AG04449 (cell line): Measurements from ENCODE around the gene NIPAL1.
A peak's percentile ranks its signal among the peaks of the same experiment; 100 is the strongest.
"Not testable (repeated sequence)": the region's sequence is repeated elsewhere in the genome, so short reads cannot be mapped to it uniquely, and the experiment has no call there.

ENCODE experiments used
- CTCF ChIA-PET: fragments of 350-600 bp; formaldehyde crosslinking; extraction: SDS; loops from one replicate; lab custom pipeline; 2021; ENCODE audit warnings: antibody characterized with exemption; lab: Yijun Ruan, JAX
- POLR2A ChIA-PET: fragments of 400-600, 350-600 bp; formaldehyde crosslinking; extraction: SDS; loops from one replicate; lab custom pipeline; 2020; ENCODE audit warnings: antibody characterized with exemption, inconsistent platforms; lab: Yijun Ruan, JAX
- DNase-seq: peaks from one replicate; pipeline ENCODE4 v3.0.0-alpha.2; 2010; ENCODE audit warnings: low read depth, low spot score
- H3K4me3 ChIP-seq: 2 replicates; pipeline ENCODE4 v1.5.1; 2011; ENCODE audit warnings: low read depth, mild to moderate bottlenecking, control low read depth, low read length
- TF ChIP-seq, protein P1 (sequence below): IDR thresholded peaks from one replicate; pipeline ENCODE4 v1.5.1; 2011; ENCODE audit warnings: mild to moderate bottlenecking, moderate library complexity, low read length, control low read depth, inconsistent platforms; ENCODE audit not compliant: insufficient read depth; ENCODE audit errors: missing control alignments

The NIPAL1 gene

DNA sequence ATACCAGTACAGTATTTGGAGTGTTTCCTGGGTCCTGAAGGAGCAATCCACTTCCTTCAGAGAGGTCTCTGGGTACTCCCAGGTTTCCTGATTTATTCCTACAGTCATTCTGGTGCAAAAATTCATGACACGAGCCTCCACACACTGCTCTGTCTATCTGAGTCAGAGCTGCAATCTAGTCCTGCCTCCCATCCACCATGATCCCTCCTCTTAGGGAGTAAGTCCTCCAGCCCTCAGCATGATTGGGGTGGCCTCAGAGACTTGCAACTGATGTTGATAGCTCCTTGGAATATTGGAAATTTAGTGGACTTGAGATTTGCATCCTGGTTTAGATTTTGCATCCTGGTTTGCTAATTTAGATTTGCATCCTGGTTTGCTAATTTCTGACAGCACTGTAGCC is 20.6 kb upstream of the NIPAL1 start:
- POLR2A ChIA-PET, result no interaction called here
- DNase-seq, result no peak
- no peak overlapping the region for H3K4me3 ChIP-seq
- CTCF ChIA-PET, result no interaction called here
- TF ChIP-seq, protein P1, sequence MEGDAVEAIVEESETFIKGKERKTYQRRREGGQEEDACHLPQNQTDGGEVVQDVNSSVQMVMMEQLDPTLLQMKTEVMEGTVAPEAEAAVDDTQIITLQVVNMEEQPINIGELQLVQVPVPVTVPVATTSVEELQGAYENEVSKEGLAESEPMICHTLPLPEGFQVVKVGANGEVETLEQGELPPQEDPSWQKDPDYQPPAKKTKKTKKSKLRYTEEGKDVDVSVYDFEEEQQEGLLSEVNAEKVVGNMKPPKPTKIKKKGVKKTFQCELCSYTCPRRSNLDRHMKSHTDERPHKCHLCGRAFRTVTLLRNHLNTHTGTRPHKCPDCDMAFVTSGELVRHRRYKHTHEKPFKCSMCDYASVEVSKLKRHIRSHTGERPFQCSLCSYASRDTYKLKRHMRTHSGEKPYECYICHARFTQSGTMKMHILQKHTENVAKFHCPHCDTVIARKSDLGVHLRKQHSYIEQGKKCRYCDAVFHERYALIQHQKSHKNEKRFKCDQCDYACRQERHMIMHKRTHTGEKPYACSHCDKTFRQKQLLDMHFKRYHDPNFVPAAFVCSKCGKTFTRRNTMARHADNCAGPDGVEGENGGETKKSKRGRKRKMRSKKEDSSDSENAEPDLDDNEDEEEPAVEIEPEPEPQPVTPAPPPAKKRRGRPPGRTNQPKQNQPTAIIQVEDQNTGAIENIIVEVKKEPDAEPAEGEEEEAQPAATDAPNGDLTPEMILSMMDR, result no peak

DNA sequence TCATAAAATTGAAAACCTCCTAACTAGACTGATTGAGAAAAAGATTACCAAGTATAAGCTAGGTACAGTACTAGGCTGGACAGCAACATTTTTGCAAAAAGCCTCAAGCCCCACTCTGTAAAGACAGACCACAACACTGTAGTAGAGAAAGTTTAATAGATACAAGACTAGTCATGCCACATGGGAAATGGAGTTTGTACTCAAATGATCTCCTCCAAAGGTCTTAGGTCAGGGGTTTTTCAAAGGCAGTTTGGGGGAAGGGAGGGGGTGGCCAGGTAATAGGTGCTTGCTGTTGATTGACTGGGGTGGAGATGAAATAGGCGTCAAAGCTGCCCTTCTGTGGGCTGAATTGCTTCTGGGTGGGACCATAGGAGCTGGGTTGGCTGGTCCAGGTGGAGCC is 14.3 kb upstream of the NIPAL1 start:
- POLR2A ChIA-PET, result no interaction called here
- CTCF ChIA-PET, result interaction anchor here (0.7 to 4.5 kb wide), 12 partner anchors 9 to 140 kb away, joined by 3 to 34 read pairs (median 4); no protein-coding TSS in a partner anchor
- no peak overlapping the region for H3K4me3 ChIP-seq
- no peak for DNase-seq
- TF ChIP-seq, protein P1, result no peak

DNA sequence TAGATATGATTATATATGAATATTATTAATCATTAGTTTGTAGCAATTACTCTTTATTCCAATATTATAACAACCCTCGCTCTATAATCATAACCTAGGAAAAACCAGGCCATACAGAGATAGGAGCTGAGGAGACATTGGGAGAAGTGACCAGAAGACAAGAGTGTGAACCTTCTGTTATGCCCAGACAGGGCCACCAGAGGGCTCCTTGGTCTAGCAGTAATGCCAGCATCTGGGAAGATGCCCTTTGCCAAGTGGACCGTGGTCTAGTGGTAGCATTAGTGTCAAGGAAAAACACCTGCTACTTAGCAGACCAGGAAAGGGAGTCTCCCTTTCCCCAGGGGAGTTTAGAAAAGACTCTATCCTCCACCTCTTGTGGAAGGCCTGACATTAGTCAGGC is 13.0 kb upstream of the NIPAL1 start:
- TF ChIP-seq, protein P1, result peak; percentile 49
- POLR2A ChIA-PET, DNase-seq, H3K4me3 ChIP-seq: not testable (repeated sequence)
- CTCF ChIA-PET, result interaction anchor here (1.4 to 4.5 kb wide), 7 partner anchors 15 to 139 kb away, joined by 3 to 34 read pairs (median 7); no protein-coding TSS in a partner anchor

DNA sequence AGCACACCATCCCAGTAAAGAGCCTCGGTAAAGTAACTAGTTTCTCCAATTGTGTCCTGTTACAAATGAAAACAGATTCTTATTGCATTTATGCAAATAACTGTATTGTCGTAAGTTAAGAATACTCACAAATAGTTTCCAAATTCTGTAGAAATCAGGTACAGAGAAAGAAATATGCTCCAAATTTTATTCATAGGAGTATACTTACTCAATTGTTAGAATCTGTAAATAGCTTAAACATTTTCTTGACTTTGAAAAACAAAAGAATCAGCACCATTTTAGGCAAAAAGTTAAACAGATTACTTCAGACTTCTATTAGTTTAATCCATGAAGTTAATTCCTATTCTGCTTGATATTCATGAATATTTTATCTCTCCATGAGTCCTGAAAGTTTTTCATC is 10.8 kb upstream of the NIPAL1 start:
- ChIA-PET CTCF (no interaction called here), POLR2A (no interaction called here)
- H3K4me3 ChIP-seq, result no peak overlapping the region
- no peak for DNase-seq
- TF ChIP-seq, protein P1, result no peak

DNA sequence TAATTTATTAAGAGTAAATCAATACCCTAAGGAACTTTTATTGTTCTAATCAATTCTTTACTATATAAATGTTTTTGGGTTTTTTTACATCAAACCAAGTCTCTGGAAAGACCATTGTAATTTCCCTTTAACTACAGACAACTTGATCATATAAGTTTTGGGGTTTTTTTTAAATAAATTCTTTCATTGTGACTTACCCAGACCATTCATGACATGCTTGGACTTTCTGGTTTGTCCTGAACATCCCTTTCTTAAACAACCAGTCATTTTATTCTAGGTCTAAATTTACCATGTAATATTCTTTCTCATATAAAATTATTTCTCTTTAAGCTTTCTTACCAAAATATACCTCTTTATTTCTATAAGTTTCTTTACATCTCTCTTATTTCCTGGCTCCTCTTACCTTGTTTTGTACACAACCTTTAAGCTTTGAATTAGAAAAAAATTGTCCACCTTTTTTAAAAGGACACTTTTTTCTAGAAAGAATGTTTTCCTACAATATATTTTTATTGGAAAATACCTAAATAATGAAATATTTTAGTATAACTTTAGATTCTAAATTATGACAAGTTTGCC is 8.5 kb upstream of the NIPAL1 start:
- DNase-seq, result no peak
- ChIA-PET POLR2A (no interaction called here), CTCF (interaction anchor here (1.0 to 1.2 kb wide), 2 partner anchors 130 to 131 kb away, joined by 3 to 4 read pairs; no protein-coding TSS in a partner anchor)
- no peak overlapping the region for H3K4me3 ChIP-seq
- TF ChIP-seq, protein P1, result no peak

DNA sequence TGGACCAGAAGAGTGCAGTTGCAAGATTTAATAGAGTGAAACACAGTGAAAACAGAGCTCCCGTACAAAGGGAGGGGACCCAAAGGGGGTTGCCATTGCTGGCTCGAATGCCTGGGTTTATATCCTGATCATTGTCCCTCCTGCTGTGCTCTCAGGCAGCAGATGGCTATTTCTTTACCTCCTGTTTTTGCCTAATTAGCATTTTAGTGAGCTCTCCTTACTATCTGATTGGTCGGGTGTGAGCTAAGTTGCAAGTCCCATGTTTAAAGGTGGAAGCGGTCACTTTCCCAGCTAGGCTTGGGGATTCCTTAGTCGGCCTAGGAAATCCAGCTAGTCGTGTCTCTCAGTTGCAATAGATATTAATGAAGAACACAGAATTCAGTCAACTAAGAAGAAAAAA is 5.7 kb upstream of the NIPAL1 start:
- H3K4me3 ChIP-seq, POLR2A ChIA-PET, DNase-seq: not testable (repeated sequence)
- CTCF ChIA-PET, result interaction anchor here (1.1 to 1.6 kb wide), 2 partner anchors 9 to 21 kb away, joined by 3 to 4 read pairs; no protein-coding TSS in a partner anchor

DNA sequence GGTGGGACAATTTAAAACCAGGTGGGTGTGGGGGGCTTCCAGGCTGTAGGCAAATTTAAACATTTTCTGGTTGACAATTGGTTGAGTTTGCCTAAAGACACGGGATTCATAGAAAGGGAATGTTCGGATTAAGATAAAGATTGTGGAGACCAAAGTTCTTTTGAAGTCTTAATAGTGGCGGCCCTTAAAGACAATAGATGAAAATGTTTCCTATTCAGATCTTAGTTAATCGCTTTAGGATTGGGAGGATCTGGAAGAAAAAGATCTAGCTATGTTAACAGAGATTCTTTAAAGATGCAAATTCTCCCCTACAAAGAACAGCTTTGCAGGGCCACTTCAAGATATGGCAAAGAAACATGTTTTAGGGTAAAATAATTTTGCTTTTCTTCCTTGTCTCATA is 4.8 kb upstream of the NIPAL1 start:
- no peak for DNase-seq
- ChIA-PET CTCF (interaction anchor here (1.6 kb wide), 1 partner anchor 10 kb away, joined by 4 read pairs; no protein-coding TSS in a partner anchor), POLR2A (no interaction called here)
- TF ChIP-seq, protein P1, result no peak
- no peak overlapping the region for H3K4me3 ChIP-seq
